HepG2 (cell line): ENCODE measurements around the gene ALDH4A1. TPM values are rescaled to one million over a fixed set of nuclear protein-coding genes. Genes with fewer than 3 reads are reported as not detected.

Experiments used
- GLMP ChIP-seq: sonication (generic); formaldehyde crosslinking; IDR thresholded peaks from 2 replicates; pipeline ENCODE4 v1.9.0; 2021; ENCODE audit warnings: missing genetic modification reagents, mild to moderate bottlenecking, borderline replicate concordance
- KDM2A ChIP-seq: sonication (generic); formaldehyde crosslinking; IDR thresholded peaks from 2 replicates; pipeline ENCODE4 v1.4.0; 2020; ENCODE audit warnings: low read depth, missing genetic modification reagents, borderline replicate concordance
- MIER2 ChIP-seq: IDR thresholded peaks from 2 replicates; pipeline ENCODE4 v1.6.1; 2016; ENCODE audit warnings: missing biosample characterization, missing genetic modification reagents
- MTA3 ChIP-seq: sonication (generic); formaldehyde crosslinking; IDR thresholded peaks from 2 replicates; pipeline ENCODE4 v1.4.0; 2020; ENCODE audit warnings: missing genetic modification reagents
- NBN ChIP-seq: fragments of 450-650 bp; conservative IDR thresholded peaks from 2 replicates; pipeline ENCODE4 v1.6.1; 2017
- NR2F6 ChIP-seq, 2 experiments: IDR thresholded peaks; 2 replicates each; pipeline ENCODE4 v1.6.1; 2016; ENCODE audit warnings: antibody characterized with exemption in 1 of 2, mild to moderate bottlenecking in 1 of 2
- RXRB ChIP-seq: IDR thresholded peaks from 2 replicates; pipeline ENCODE4 v1.6.1; 2016; ENCODE audit warnings: borderline replicate concordance, missing genetic modification reagents, missing compliant biosample characterization
- TMF1 ChIP-seq: sonication (generic); formaldehyde crosslinking; IDR thresholded peaks from 2 replicates; pipeline ENCODE4 v1.8.1; 2022; ENCODE audit warnings: low read depth, missing genetic modification reagents
- XRCC5 ChIP-seq: fragments of 200-400 bp; formaldehyde crosslinking; optimal IDR thresholded peaks from 2 replicates; pipeline ENCODE3; 2017; ENCODE audit warnings: mild to moderate bottlenecking, low read length
- ZBTB49 ChIP-seq: sonication (generic); formaldehyde crosslinking; IDR thresholded peaks from 2 replicates; pipeline ENCODE4 v1.4.0; 2020; ENCODE audit warnings: missing genetic modification reagents, borderline replicate concordance
- ZFAT ChIP-seq: sonication (generic); formaldehyde crosslinking; conservative IDR thresholded peaks from 2 replicates; pipeline ENCODE4 v1.8.1; 2023; ENCODE audit warnings: missing genetic modification reagents, inconsistent platforms
- ZFP91 ChIP-seq: sonication (generic); formaldehyde crosslinking; IDR thresholded peaks from 2 replicates; pipeline ENCODE4 v1.9.0; 2022; ENCODE audit warnings: missing genetic modification reagents, mild to moderate bottlenecking, borderline replicate concordance
- ZNF124 ChIP-seq: sonication (generic); formaldehyde crosslinking; IDR thresholded peaks from 2 replicates; pipeline ENCODE4 v1.4.0; 2020; ENCODE audit warnings: missing genetic modification reagents
- ZNF572 ChIP-seq: sonication (generic); formaldehyde crosslinking; IDR thresholded peaks from 2 replicates; pipeline ENCODE4 v1.5.1; 2020; ENCODE audit warnings: mild to moderate bottlenecking, missing genetic modification reagents
- ZNF607 ChIP-seq: sonication (generic); formaldehyde crosslinking; IDR thresholded peaks from 2 replicates; pipeline ENCODE4 v1.5.1; 2020; ENCODE audit warnings: missing genetic modification reagents, mild to moderate bottlenecking, borderline replicate concordance
- ZNF7 ChIP-seq: IDR thresholded peaks from 2 replicates; pipeline ENCODE4 v1.6.1; 2016; ENCODE audit warnings: missing biosample characterization, missing genetic modification reagents
- ZNF704 ChIP-seq: sonication (generic); formaldehyde crosslinking; IDR thresholded peaks from 2 replicates; pipeline ENCODE4 v1.8.1; 2023; ENCODE audit warnings: mild to moderate bottlenecking, inconsistent platforms, moderate library complexity, missing genetic modification reagents, borderline replicate concordance
- polyA plus RNA-seq, 8 experiments: library from polyadenylated mRNA; depleted of rRNA in 3 of 8; stranded (reverse) in 7 of 8; unstranded in 1 of 8; fragments of >200 nt; fragmentation: Illumina TruSeq in 4 of 8; extraction: Trizol in 4 of 8; gene quantifications; 2 replicates each; pipeline versions ENCODE4 v1.2.1 to v1.2.3, GENCODE V29; 2011 to 2016; ENCODE audit warnings: low read depth in 4 of 8, missing spikeins in 1 of 8, mixed read lengths in 1 of 8; ENCODE audit not compliant: insufficient read depth in 1 of 8
- total RNA-seq, 5 experiments: library from RNA; depleted of rRNA; stranded (reverse); fragments of >200 nt; fragmentation: Illumina TruSeq; extraction: Trizol; gene quantifications; 2 replicates each; pipeline ENCODE4 v1.2.3, GENCODE V29; 2016; ENCODE audit warnings: low read depth in 1 of 5

ALDH4A1 gene
- total and polyA plus RNA-seq, 2 of the 13 experiments (the other 11 are each of a cell fraction or from before 2014, with no cell fraction given) = 76.4 to 240 TPM

- TF ChIP-seq TMF1 (CRISPR knock-in tag) (peak; percentile 93), ZNF124 (CRISPR knock-in tag) (peak; percentile 24; the same call in 1 of the 2 replicates), ZNF7 (CRISPR knock-in tag) (no peak), ZNF704 (peak; percentile 90; the same call in 1 of the 2 replicates), NR2F6 (IDR thresholded peaks at IDR 0.05) (peak; percentile 40; the same call in 1 of the 2 replicates), NR2F6 (CRISPR knock-in tag; IDR thresholded peaks at IDR 0.05) (peak; percentile 66), KDM2A (CRISPR knock-in tag) (peak; percentile 54), ZNF572 (peak; percentile 85), ZBTB49 (CRISPR knock-in tag) (no peak), XRCC5 (peak; percentile 89), ZFAT (0 out of 2 replicates have a peak, but pooled peaks have one; percentile 25), MIER2 (CRISPR knock-in tag) (peak; percentile 9; the same call in 1 of the 2 replicates), MTA3 (CRISPR knock-in tag) (no peak), ZFP91 (peak; percentile 87), RXRB (CRISPR knock-in tag) (no peak), ZNF607 (CRISPR knock-in tag) (peak; percentile 59; the same call in 1 of the 2 replicates), NBN (no peak), GLMP (CRISPR knock-in tag) (no peak)
These were observed 46.7 kb upstream of the ALDH4A1 start (continued) for GRCh38 chr1:18948913-18949685.
